Parathyroid adenoma (tissue), 2 donors: Measurements from ENCODE around the gene NHLRC1.
A peak's percentile ranks its signal among the peaks of the same experiment; 100 is the strongest.

Experiments
- H2AFZ ChIP-seq: fragments of 300-600 bp; sonication (generic); one replicate; pipeline ENCODE4 v1.7.0; 2017; ENCODE audit warnings: antibody characterized with exemption, mild to moderate bottlenecking
- H3K27ac ChIP-seq: fragments of 300-600 bp; sonication (generic); one replicate; pipeline ENCODE4 v1.7.0; 2017
- H3K27me3 ChIP-seq: fragments of 300-600 bp; sonication (generic); one replicate; pipeline ENCODE4 v1.7.0; 2017; ENCODE audit warnings: low read length; ENCODE audit not compliant: control insufficient read depth, insufficient read depth
- H3K36me3 ChIP-seq: fragments of 300-600 bp; sonication (generic); one replicate; pipeline ENCODE4 v1.7.0; 2017; ENCODE audit warnings: low read length; ENCODE audit not compliant: control insufficient read depth, insufficient read depth
- H3K4me1 ChIP-seq: fragments of 300-600 bp; sonication (generic); one replicate; pipeline ENCODE4 v1.7.0; 2017; ENCODE audit warnings: control low read depth
- H3K4me2 ChIP-seq: fragments of 300-600 bp; sonication (generic); one replicate; pipeline ENCODE4 v1.7.0; 2017; ENCODE audit warnings: low read length
- H3K4me3 ChIP-seq: fragments of 300-600 bp; sonication (generic); one replicate; pipeline ENCODE4 v1.7.0; 2017; ENCODE audit warnings: low read depth, low read length
- H3K79me2 ChIP-seq: fragments of 300-600 bp; sonication (generic); one replicate; pipeline ENCODE4 v1.7.0; 2017; ENCODE audit warnings: control low read depth
- H3K9ac ChIP-seq: fragments of 300-600 bp; sonication (generic); one replicate; pipeline ENCODE4 v1.7.0; 2017; ENCODE audit warnings: mild to moderate bottlenecking
- H3K9me3 ChIP-seq: fragments of 300-600 bp; sonication (generic); one replicate; pipeline ENCODE4 v1.7.0; 2017; ENCODE audit warnings: low read length; ENCODE audit not compliant: control insufficient read depth
- CTCF ChIP-seq: fragments of 300-600 bp; sonication (generic); IDR thresholded peaks from one replicate; pipeline ENCODE4 v1.7.0; 2017; ENCODE audit warnings: antibody characterized with exemption, mild to moderate bottlenecking
- donor health status: primary hyperparathyroidism.

NHLRC1 gene

GRCh38 chr6:18165751-18166150, 43.3 kb upstream of the NHLRC1 start:
- no peak overlapping the region for H3K4me3 ChIP-seq
- TF ChIP-seq CTCF = no peak
- no peak overlapping the region for H3K9ac ChIP-seq
- H2AFZ ChIP-seq = no peak overlapping the region
- peaks cover 4% of the 10 kb centered on the region for H3K36me3 ChIP-seq
- no peaks in the 10 kb centered on the region for H3K9me3 ChIP-seq
- no peak overlapping the region for H3K4me2 ChIP-seq
- H3K27ac ChIP-seq = no peak overlapping the region
- no peaks in the 10 kb centered on the region for H3K4me1 ChIP-seq
- no peaks in the 10 kb centered on the region for H3K79me2 ChIP-seq
- no peaks in the 10 kb centered on the region for H3K27me3 ChIP-seq

- no peaks in the 10 kb centered on the region for H3K36me3 ChIP-seq
Measured at GRCh38 chr6:18162401-18162800, 39.9 kb upstream of the NHLRC1 start.

GRCh38 chr6:18161431-18161830, 39.0 kb upstream of the NHLRC1 start:
- Histone ChIP-seq H3K36me3 (no peaks in the 10 kb centered on the region), H3K27ac (no peak overlapping the region), H3K9ac (no peak overlapping the region)

More at GRCh38 chr6:18162401-18162800, 39.9 kb upstream of the NHLRC1 start:
- Histone ChIP-seq H3K9me3 (no peaks in the 10 kb centered on the region), H3K4me3 (no peak overlapping the region), H3K4me1 (no peaks in the 10 kb centered on the region), H3K4me2 (no peak overlapping the region), H3K79me2 (no peaks in the 10 kb centered on the region), H2AFZ (no peak overlapping the region), H3K27me3 (no peaks in the 10 kb centered on the region), H3K9ac (no peak overlapping the region), H3K27ac (no peak overlapping the region)
- no peak for TF ChIP-seq CTCF

GRCh38 chr6:18160911-18161310, 38.4 kb upstream of the NHLRC1 start:
- no peaks in the 10 kb centered on the region for H3K79me2 ChIP-seq
- no peak for TF ChIP-seq CTCF
- no peaks in the 10 kb centered on the region for H3K36me3 ChIP-seq
- no peak overlapping the region for H3K4me3 ChIP-seq
- H3K4me1 ChIP-seq = no peaks in the 10 kb centered on the region
- no peak overlapping the region for H2AFZ ChIP-seq
- H3K27me3 ChIP-seq = no peaks in the 10 kb centered on the region
- H3K27ac ChIP-seq = no peak overlapping the region
- no peaks in the 10 kb centered on the region for H3K9me3 ChIP-seq
- H3K4me2 ChIP-seq = no peak overlapping the region
- no peak overlapping the region for H3K9ac ChIP-seq

More at GRCh38 chr6:18161431-18161830, 39.0 kb upstream of the NHLRC1 start:
- Histone ChIP-seq H3K4me1 (no peaks in the 10 kb centered on the region), H3K27me3 (no peaks in the 10 kb centered on the region), H3K4me2 (no peak overlapping the region), H2AFZ (no peak overlapping the region), H3K9me3 (no peaks in the 10 kb centered on the region), H3K4me3 (no peak overlapping the region), H3K79me2 (no peaks in the 10 kb centered on the region)
- TF ChIP-seq CTCF = no peak

GRCh38 chr6:18155864-18156421, 33.5 kb upstream of the NHLRC1 start:
- H3K27ac ChIP-seq = peak overlapping the region; percentile 63
- H3K27me3 ChIP-seq = no peaks in the 10 kb centered on the region
- H3K9me3 ChIP-seq = no peaks in the 10 kb centered on the region
- peaks cover 14% of the 10 kb centered on the region for H3K4me1 ChIP-seq
- H3K36me3 ChIP-seq = no peaks in the 10 kb centered on the region
- TF ChIP-seq CTCF = peak; percentile 47
- peak overlapping the region; percentile 96 for H2AFZ ChIP-seq
- no peaks in the 10 kb centered on the region for H3K79me2 ChIP-seq
- H3K4me3 ChIP-seq = peak overlapping the region; percentile 80
- H3K9ac ChIP-seq = no peak overlapping the region
- H3K4me2 ChIP-seq = peak overlapping the region; percentile 64
